GM12878 (cell line): Measurements from ENCODE around the gene IGFBP3.

ENCODE experiments used
- ESRRA ChIP-seq: IDR thresholded peaks from 2 replicates; pipeline ENCODE4 v1.6.1; 2012; ENCODE audit warnings: mild to moderate bottlenecking, low read length, improper control_type of control experiment
- GATAD2B ChIP-seq: fragments of 450-650 bp; conservative IDR thresholded peaks from 2 replicates; pipeline ENCODE4 v1.6.1; 2017; ENCODE audit warnings: low read depth, mild to moderate bottlenecking, moderate library complexity
- POLR2A ChIP-seq: IDR thresholded peaks from 2 replicates; pipeline ENCODE4 v1.6.1; 2011; ENCODE audit warnings: low read depth, mild to moderate bottlenecking, low read length
- RFX5 ChIP-seq: IDR thresholded peaks from 2 replicates; pipeline ENCODE4 v1.6.1; 2011; ENCODE audit warnings: low read depth, low read length, improper control_type of control experiment
- SIX5 ChIP-seq: IDR thresholded peaks from 2 replicates; pipeline ENCODE4 v1.6.1; 2011; ENCODE audit warnings: mild to moderate bottlenecking, low read depth, low read length, moderate library complexity; ENCODE audit not compliant: severe bottlenecking
- SMC3 ChIP-seq: IDR thresholded peaks from 2 replicates; pipeline ENCODE4 v1.6.1; 2011; ENCODE audit warnings: low read length, improper control_type of control experiment, borderline replicate concordance
- SRF ChIP-seq, 2 experiments: IDR thresholded peaks; 2 replicates each; pipeline ENCODE4 v1.6.1; 2011; ENCODE audit warnings: low read depth in 2 of 2, low read length in 2 of 2, mild to moderate bottlenecking in 1 of 2, moderate library complexity in 1 of 2
- TAF1 ChIP-seq: IDR thresholded peaks from 2 replicates; pipeline ENCODE4 v1.6.1; 2011; ENCODE audit warnings: mild to moderate bottlenecking, low read depth, low read length, borderline replicate concordance
- TF ChIP-seq, protein P1 (sequence below), 3 experiments: IDR thresholded peaks in 2 of 3; conservative IDR thresholded peaks in 1 of 3; 2 replicates each; pipeline ENCODE4 v1.5.1; 2011; ENCODE audit warnings: low read depth in 3 of 3, low read length in 3 of 3, mild to moderate bottlenecking in 3 of 3, control low read depth in 2 of 3, moderate library complexity in 2 of 3, inconsistent platforms in 1 of 3, mixed read lengths in 1 of 3; ENCODE audit not compliant: control insufficient read depth in 2 of 3, insufficient read depth in 1 of 3; ENCODE audit errors: extremely low read depth in 1 of 3
- TF ChIP-seq, protein P2 (sequence below): IDR thresholded peaks from 2 replicates; pipeline ENCODE4 v1.6.1; 2012; ENCODE audit warnings: low read depth, low read length, improper control_type of control experiment

DNA sequence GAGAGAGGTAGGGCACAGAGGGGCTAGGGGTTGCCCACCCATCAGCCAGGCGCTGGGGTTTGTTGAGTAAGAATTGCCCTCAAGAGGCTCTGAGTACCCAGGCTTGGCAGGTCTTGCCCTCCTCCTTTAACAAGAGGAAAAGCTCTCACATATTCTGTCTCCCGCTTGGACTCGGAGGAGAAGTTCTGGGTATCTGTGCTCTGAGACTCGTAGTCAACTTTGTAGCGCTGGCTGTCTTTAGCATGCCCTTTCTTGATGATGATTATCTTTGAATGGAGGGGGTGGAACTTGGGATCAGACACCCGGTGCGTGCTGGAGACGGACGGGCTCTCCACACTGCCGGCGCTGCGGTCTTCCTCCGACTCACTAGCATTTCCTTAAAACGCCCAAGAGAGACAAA lies 4.0 kb downstream of the IGFBP3 start:
- TF ChIP-seq POLR2A, result no peak
- TF ChIP-seq SMC3, result no peak
- TF ChIP-seq RFX5, result no peak
- TF ChIP-seq TAF1, result no peak
- TF ChIP-seq SRF (IDR thresholded peaks at IDR 0.05; ENCODE audit: low read depth in 2 of 2, low read length in 2 of 2), result no peak
- no peak for TF ChIP-seq ESRRA
- TF ChIP-seq, protein P1, sequence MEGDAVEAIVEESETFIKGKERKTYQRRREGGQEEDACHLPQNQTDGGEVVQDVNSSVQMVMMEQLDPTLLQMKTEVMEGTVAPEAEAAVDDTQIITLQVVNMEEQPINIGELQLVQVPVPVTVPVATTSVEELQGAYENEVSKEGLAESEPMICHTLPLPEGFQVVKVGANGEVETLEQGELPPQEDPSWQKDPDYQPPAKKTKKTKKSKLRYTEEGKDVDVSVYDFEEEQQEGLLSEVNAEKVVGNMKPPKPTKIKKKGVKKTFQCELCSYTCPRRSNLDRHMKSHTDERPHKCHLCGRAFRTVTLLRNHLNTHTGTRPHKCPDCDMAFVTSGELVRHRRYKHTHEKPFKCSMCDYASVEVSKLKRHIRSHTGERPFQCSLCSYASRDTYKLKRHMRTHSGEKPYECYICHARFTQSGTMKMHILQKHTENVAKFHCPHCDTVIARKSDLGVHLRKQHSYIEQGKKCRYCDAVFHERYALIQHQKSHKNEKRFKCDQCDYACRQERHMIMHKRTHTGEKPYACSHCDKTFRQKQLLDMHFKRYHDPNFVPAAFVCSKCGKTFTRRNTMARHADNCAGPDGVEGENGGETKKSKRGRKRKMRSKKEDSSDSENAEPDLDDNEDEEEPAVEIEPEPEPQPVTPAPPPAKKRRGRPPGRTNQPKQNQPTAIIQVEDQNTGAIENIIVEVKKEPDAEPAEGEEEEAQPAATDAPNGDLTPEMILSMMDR (IDR thresholded peaks at IDR 0.05 in 2 of 3, conservative IDR thresholded peaks at IDR 0.05 in 1 of 3; ENCODE audit: control insufficient read depth in 2 of 3, extremely low read depth in 1 of 3, insufficient read depth in 1 of 3, low read depth in 3 of 3, low read length in 3 of 3), result no peak
- TF ChIP-seq GATAD2B, result no peak
- no peak for TF ChIP-seq SIX5
- TF ChIP-seq, protein P2, sequence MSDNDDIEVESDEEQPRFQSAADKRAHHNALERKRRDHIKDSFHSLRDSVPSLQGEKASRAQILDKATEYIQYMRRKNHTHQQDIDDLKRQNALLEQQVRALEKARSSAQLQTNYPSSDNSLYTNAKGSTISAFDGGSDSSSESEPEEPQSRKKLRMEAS, result no peak
